Neural cell (in vitro differentiated cells): ENCODE results near the gene ATP1B1.

Experiments
- CTCF ChIP-seq: fragments of 450-650 bp; IDR thresholded peaks from 2 replicates; pipeline ENCODE4 v1.5.1; 2014; ENCODE audit warnings: antibody characterized with exemption, mild to moderate bottlenecking, moderate library complexity; ENCODE audit not compliant: poor library complexity, severe bottlenecking
- EP300 ChIP-seq: fragments of 450-650 bp; conservative IDR thresholded peaks from 2 replicates; pipeline ENCODE4 v1.6.1; 2014; ENCODE audit warnings: antibody characterized with exemption, mild to moderate bottlenecking, moderate library complexity; ENCODE audit not compliant: poor library complexity, severe bottlenecking
- EZH2 ChIP-seq: fragments of 200-600, 300-800 bp; shearing (Covaris generic), sonication (generic); IDR thresholded peaks from 2 replicates; pipeline ENCODE4 v1.6.1; 2014; ENCODE audit warnings: antibody characterized with exemption, low read length, borderline replicate concordance, mild to moderate bottlenecking; ENCODE audit not compliant: insufficient read depth, poor library complexity, severe bottlenecking
- POLR2AphosphoS5 ChIP-seq: IDR thresholded peaks from 2 replicates; pipeline ENCODE4 v1.6.1; 2012

- TF ChIP-seq EZH2 = no peak
- TF ChIP-seq CTCF = no peak
- peak; percentile 82 for TF ChIP-seq EP300
- TF ChIP-seq POLR2AphosphoS5 = peak; percentile 71
These were observed 56.6 kb downstream of the ATP1B1 start for GRCh38 chr1:169163059-169163458.
